Lung (tissue), 12 donors: ENCODE measurements around the gene DNAJC8. TPM values are rescaled to one million over a fixed set of nuclear protein-coding genes. Genes with fewer than 3 reads are reported as not detected.

Source experiments
- ATAC-seq: fragments of 200-7000 bp; cut with Tn5 transposase; one replicate; pipeline ENCODE4 v1.9.1; 2020; ENCODE audit warnings: moderate number of reproducible peaks; ENCODE audit not compliant: insufficient read depth, low FRiP score
- DNase-seq, 3 donors: peaks; one replicate each; pipeline ENCODE4 v3.0.0-alpha.2; 2013 to 2017
- H3K27ac ChIP-seq, 2 donors: one replicate each; pipeline ENCODE4 v1.5.1; 2013; ENCODE audit warnings: mild to moderate bottlenecking in 2 of 2, moderate library complexity in 2 of 2, control low read depth in 1 of 2, inconsistent platforms in 1 of 2, low read depth in 1 of 2, low read length in 1 of 2
- H3K27me3 ChIP-seq, 3 donors: one replicate each; pipeline ENCODE4 v1.5.1; 2013; ENCODE audit warnings: low read length in 2 of 3; ENCODE audit not compliant: control insufficient read depth in 3 of 3, insufficient read depth in 3 of 3
- H3K36me3 ChIP-seq, 4 donors: one replicate each; pipeline ENCODE4 v1.5.1; 2013; ENCODE audit warnings: low read length in 4 of 4, mild to moderate bottlenecking in 1 of 4, moderate library complexity in 1 of 4; ENCODE audit not compliant: control insufficient read depth in 4 of 4, insufficient read depth in 4 of 4
- H3K4me1 ChIP-seq, 5 donors: one replicate each; pipeline ENCODE4 v1.5.1; 2013; ENCODE audit warnings: low read length in 5 of 5, mild to moderate bottlenecking in 2 of 5, moderate library complexity in 1 of 5; ENCODE audit not compliant: control insufficient read depth in 5 of 5, insufficient read depth in 5 of 5
- H3K4me3 ChIP-seq: one replicate; pipeline ENCODE4 v1.5.1; 2013; ENCODE audit warnings: mild to moderate bottlenecking, control low read depth, moderate library complexity
- H3K9ac ChIP-seq, 2 donors: one replicate each; pipeline ENCODE4 v1.5.1; 2013; ENCODE audit warnings: low read length in 2 of 2, control low read depth in 1 of 2; ENCODE audit not compliant: insufficient read depth in 1 of 2
- H3K9me3 ChIP-seq, 4 donors: one replicate each; pipeline ENCODE4 v1.5.1; 2013; ENCODE audit warnings: low read length in 3 of 4, mild to moderate bottlenecking in 1 of 4, moderate library complexity in 1 of 4; ENCODE audit not compliant: control insufficient read depth in 4 of 4, insufficient read depth in 3 of 4
- WGBS, 2 donors: extraction: QIAGEN DNeasy Blood & Tissue Kit; methylation state at CpG; one replicate each; pipeline ENCODE4 v1.1.7; 2013; 5-methylcytosine and 5-hydroxymethylcytosine counted together
- polyA plus RNA-seq, 2 donors: library from polyadenylated mRNA; stranded (reverse); fragments of 200-250 nt; gene quantifications; one replicate each; pipeline ENCODE4 v1.2.1, GENCODE V29; 2013
- total RNA-seq, 2 donors: library from RNA; depleted of rRNA in 1 of 2; stranded (reverse); fragments of >200 nt in 1 of 2; gene quantifications; one replicate each; pipeline ENCODE4 v1.2.1, GENCODE V29; 2014 to 2021
- TF ChIP-seq, protein P1 (sequence below): IDR thresholded peaks from 2 replicates; pipeline ENCODE4 v1.5.1; 2012; ENCODE audit warnings: mild to moderate bottlenecking; ENCODE audit errors: control extremely low read depth, extremely low read depth
- donor health status: control.
- donor health status: control.
- donor health status: Bipolar disorder and iron deficiency.
- donor health status: healthy.
- donor health status: DM: yes; HTN: yes; CAD: no.

DNAJC8 gene
- total and polyA plus RNA-seq, 4 donors, result 38.9 to 84.0 (median 65.8) TPM

DNA sequence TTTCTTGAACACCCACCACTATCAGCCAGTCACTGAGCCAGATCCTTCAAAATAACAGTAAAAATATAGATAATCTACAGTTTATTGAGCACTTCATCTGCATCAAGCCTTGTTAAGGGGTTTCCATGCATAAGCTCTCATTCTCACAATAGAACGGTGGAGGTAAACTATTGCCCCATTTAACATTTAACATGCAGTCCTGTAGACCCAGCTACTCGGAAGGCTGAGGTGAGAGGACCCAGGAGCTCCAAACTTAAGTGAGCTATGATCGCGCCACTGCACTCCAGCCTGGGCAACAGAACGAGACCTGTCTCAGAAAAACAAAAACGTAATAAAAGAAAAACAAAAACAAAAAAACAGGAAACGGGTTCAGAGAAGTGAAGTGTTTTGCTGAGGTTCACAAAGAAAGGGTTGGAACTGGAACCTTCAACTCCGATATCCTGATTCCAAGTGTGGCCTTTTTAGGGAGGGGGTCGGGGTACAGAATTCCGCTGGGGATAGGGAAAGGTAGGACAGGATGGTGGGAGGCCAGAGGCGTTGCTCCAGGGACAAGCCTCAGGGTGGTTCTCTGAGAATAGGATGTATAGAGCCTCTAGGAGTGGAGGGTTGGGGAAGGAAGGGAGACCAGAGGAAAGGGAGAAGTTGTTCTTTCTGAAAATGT, 14.9 kb upstream of the DNAJC8 start:
- Histone ChIP-seq H3K36me3 (no peaks in the 10 kb centered on the region), H3K27ac (peak overlapping the region; percentile 49 to 84), H3K4me3 (no peak overlapping the region), H3K9me3 (no peaks in the 10 kb centered on the region), H3K9ac (peak overlapping the region in 1 of 2 donors; percentile 88), H3K27me3 (no peaks in the 10 kb centered on the region), H3K4me1 (peaks cover 3 to 20% (median 8%) of the 10 kb centered on the region in 5 donors)
- 54 to 61% methylated on average over 11 of the region's 11 CpGs for WGBS, 2 donors
- ATAC-seq (no peak), DNase-seq (no peak)
- TF ChIP-seq, protein P1, sequence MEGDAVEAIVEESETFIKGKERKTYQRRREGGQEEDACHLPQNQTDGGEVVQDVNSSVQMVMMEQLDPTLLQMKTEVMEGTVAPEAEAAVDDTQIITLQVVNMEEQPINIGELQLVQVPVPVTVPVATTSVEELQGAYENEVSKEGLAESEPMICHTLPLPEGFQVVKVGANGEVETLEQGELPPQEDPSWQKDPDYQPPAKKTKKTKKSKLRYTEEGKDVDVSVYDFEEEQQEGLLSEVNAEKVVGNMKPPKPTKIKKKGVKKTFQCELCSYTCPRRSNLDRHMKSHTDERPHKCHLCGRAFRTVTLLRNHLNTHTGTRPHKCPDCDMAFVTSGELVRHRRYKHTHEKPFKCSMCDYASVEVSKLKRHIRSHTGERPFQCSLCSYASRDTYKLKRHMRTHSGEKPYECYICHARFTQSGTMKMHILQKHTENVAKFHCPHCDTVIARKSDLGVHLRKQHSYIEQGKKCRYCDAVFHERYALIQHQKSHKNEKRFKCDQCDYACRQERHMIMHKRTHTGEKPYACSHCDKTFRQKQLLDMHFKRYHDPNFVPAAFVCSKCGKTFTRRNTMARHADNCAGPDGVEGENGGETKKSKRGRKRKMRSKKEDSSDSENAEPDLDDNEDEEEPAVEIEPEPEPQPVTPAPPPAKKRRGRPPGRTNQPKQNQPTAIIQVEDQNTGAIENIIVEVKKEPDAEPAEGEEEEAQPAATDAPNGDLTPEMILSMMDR, result no peak

DNA sequence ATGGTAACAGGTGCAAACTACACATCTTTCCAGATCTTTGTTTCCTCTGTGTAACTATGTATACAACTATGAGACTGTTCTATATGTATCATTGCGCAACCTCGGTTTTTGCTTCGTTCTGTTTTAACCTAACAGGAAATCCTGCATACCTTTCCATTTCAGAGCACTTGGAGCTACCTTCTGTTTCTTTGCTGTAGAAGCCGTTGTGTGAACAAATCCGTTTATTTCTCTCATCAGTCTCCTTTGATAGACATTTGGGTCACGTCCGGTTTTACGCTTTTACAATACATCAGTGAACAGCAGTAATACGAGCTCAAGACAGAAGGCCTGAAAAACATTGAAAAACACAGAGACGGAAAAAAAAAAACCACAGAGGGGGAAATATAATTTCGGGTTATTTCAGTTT, 13.6 kb upstream of the DNAJC8 start:
- H3K36me3 ChIP-seq, result no peaks in the 10 kb centered on the region
- no peaks in the 10 kb centered on the region for H3K27me3 ChIP-seq
- H3K9ac ChIP-seq, result peak overlapping the region; percentile 58 to 97
- H3K9me3 ChIP-seq, result no peaks in the 10 kb centered on the region
- DNase-seq, result peak; percentile 37 to 88 (median 77)
- no peak overlapping the region for H3K27ac ChIP-seq
- peaks cover 3 to 20% (median 8%) of the 10 kb centered on the region in 5 donors for H3K4me1 ChIP-seq
- WGBS, 2 donors, result 11 to 41% methylated on average over 11 of the region's 11 CpGs
- TF ChIP-seq, protein P1, result no peak
- no peak overlapping the region for H3K4me3 ChIP-seq
- no peak for ATAC-seq

DNA sequence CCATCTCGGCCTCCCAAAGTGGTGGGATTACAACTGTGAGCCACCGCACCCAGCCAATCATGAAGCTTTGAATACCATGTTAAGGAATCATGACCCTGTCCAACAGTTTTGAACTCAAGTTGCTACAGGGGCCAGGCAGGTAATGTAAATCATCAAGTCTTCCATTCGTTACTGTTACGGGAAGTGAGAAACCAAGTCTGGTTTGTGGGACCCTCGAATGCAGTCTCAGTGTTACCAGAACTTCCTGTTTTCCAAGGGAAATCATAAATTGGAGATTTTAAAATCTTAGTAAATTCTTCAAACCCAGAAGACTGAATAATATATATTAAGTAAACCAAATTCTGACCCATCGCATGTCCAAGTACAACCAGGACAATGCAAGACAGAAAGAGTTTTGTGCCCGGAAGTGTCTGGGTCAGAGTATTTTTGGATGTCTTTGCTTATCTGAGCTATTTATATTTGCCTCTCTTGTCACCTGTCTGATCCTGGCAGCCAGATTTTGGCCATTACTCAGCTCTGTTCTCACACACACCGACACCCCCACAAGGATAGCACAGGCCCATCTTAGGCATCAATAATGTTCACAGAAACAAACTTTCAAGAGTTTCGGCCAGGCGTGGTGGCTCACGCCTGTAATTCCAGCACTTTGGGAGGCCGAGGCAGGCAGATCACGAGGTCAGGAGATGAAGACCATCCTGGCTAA, 11.9 kb upstream of the DNAJC8 start:
- WGBS, 2 donors, result 67 to 82% methylated on average over 13 of the region's 13 CpGs

More for the DNA sequence above, 11.9 kb upstream of the DNAJC8 start:
- TF ChIP-seq, protein P1, result no peak
- DNase-seq (no peak), ATAC-seq (no peak)
- Histone ChIP-seq H3K9ac (no peak overlapping the region), H3K27ac (peak overlapping the region in 1 of 2 donors; percentile 86), H3K36me3 (peaks cover 0 to 2% (median 0%) of the 10 kb centered on the region in 4 donors), H3K4me1 (peaks cover 3 to 20% (median 8%) of the 10 kb centered on the region in 5 donors), H3K9me3 (no peaks in the 10 kb centered on the region), H3K4me3 (no peak overlapping the region), H3K27me3 (no peaks in the 10 kb centered on the region)
